HG03354 (cell line): ENCODE results near the gene APOB.

Source experiments
- ATAC-seq: cut with Tn5 transposase; IDR thresholded peaks from one replicate; pipeline ENCODE4 v1.9.1; 2021; ENCODE audit warnings: mild to moderate bottlenecking; ENCODE audit not compliant: unreplicated experiment, poor library complexity, severe bottlenecking

APOB gene

DNA sequence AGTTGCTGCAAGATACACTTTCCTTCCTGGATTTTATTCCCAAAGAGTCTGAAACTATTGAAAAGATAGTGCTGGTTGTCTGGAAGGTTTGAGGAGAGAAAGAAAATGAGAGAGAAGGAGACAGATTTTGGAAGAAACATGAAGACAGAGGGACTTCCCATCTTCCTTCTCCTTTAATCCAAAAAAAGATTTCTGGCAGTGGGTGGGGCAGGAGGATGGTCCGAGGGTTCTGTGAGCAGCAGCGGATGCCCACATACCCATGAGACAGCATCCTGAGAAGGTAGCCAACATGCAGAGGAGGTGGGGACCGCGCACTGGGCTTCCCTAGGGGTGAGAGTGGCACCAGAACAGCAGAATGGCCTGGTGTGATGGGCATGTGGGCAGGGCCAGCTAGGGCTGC is 84.6 kb downstream of the APOB start:
- no peak for ATAC-seq

DNA sequence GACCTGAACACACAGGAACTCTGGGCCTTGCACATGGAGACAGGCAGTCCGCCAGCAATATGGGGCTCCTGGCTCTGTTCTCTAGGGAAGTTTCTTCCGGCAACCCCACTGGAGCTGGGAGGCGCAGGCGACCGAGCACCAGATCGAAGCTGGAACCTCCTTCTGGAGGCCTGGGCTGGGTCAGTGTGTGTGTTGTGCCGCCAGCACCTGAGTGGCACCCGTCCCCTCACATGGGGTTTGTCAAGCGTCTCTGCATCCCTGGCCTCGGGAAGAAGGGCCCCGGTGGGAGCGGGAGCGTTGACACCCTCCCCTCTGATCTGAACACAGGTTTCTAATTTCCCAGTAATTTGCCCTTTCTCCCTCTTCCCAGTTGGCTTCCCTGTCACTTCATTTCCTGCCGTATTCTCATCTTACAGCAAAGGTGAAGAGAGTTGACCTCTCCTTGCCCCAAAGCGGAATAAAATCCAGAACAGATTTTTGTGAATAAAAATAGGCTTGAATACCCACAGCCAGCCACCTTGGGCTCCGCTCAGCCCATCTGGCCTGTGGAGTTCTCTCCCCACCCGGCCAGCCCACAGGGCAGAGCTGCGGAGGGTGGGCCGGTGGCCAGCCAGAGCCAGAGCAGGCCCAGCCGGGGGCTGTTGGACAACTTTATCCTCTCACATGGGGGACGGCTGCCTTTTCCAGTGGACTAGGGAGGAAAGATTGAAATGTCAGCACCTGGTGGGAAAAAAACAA is 85.9 kb downstream of the APOB start:
- no peak for ATAC-seq

DNA sequence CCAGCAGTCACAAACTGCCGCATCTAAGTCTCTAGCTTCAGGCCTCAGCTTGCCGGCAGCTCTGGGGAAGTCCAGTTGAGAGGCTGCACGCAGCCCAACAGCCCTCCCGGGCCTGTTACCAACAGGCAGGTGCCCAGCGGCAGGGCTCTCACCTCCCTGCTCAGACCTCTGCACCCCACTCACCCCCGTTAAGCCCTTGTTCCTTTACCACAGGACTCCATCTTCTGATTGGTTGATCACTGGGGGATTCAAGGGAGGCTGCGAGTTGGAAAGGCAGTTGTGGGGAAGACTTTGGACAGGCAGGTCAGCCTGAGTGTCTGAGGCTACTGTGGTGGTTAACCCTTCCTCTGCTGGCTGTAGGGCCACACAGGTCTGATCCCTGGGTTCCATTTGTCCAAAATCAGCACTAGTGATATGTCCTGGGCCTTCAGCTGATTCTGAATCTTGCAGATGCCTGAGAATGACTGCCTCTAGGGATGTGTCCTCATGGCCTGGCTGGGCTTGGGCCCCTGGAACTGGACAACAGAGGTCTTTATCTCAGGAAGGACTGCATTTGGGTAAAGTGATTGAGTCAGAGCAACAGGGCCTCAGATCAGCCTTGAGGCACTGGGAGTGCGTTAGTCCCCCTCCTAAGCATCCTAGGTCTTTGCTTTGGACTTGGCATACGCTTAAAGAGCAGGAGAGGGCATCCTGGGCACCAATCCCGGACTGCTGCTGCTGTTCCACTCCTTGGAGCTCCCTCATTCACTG is 88.4 kb downstream of the APOB start:
- no peak for ATAC-seq

DNA sequence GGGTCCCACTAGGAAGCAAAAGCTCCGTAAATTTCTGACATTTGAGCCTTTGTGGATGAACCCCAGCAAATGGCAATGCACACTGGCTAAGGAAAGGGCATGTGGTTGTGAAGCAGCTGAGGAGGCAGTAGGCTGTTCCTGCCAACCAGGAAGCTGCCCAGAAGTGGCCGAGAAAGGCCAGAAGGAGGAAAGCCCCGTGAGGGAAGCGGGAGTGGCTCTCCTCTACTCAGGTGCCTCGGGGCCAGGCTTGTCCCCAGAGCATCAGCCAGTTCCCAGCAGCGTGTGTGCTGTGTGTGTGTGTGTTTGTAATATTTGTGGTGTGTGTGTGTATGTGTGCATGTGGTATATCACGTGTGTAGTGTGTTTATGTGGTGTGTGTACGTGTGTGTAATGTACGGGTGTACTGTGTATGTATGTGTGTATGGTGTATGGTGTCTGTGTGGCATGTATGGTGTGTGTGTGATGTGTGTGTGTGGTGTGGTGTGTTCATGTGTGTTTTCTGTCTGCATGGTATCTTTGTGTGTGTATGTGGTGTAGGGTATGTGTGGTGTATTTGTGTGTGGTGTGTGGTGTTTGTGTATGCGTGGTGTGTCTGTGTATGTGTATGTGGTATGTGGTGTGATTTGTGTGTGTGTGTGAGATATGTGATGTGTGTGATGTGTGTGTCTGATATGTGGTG is 90.6 kb downstream of the APOB start:
- ATAC-seq = no peak
